GM19372 (cell line): ENCODE results near the gene MAU2.

Source experiments
- ATAC-seq: cut with Tn5 transposase; IDR thresholded peaks from one replicate; pipeline ENCODE4 v1.9.1; 2021; ENCODE audit warnings: mild to moderate bottlenecking, low read depth, moderate library complexity; ENCODE audit not compliant: unreplicated experiment

Gene MAU2

GRCh38 chr19:19406878-19407632, 86.4 kb downstream of the MAU2 start:
- no peak for ATAC-seq

GRCh38 chr19:19407633-19407930, 87.0 kb downstream of the MAU2 start:
- ATAC-seq, result no peak
